A204.1 (cell line): Measurements from ENCODE around the gene QRICH1.

Experiments used
- FAIRE-seq: peaks from 2 replicates; lab custom pipeline; 2012; peaks lifted over from hg19 to GRCh38; lab: Jason Lieb, UNC

Gene QRICH1

GRCh38 chr3:49093853-49094767 lies at the start of gene QRICH1:
TSS of gene QRICH1 (minus strand) at chr3:49094071. CDS start at chr3:49077017, 17,054 bp downstream.
- FAIRE-seq = peak; percentile 98

- no peak for FAIRE-seq
These were observed 46.2 kb upstream of the QRICH1 start for GRCh38 chr3:49140080-49140479.

- FAIRE-seq = no peak
These were observed 41.6 kb upstream of the QRICH1 start for GRCh38 chr3:49135499-49135898.

GRCh38 chr3:49134471-49135265 lies 40.8 kb upstream of the QRICH1 start:
- no peak for FAIRE-seq

- no peak for FAIRE-seq
These were observed 39.5 kb upstream of the QRICH1 start for GRCh38 chr3:49133226-49133951.

GRCh38 chr3:49132437-49133225 lies 38.8 kb upstream of the QRICH1 start, which contains the start of gene LAMB2:
TSS of gene LAMB2 (minus strand) at chr3:49133050. CDS start at chr3:49132867, 183 bp downstream.
- FAIRE-seq = peak; percentile 29

GRCh38 chr3:49132073-49132436 lies 38.2 kb upstream of the QRICH1 start:
- no peak for FAIRE-seq

- FAIRE-seq = no peak
These were observed 37.7 kb upstream of the QRICH1 start for GRCh38 chr3:49131576-49131975.

GRCh38 chr3:49131040-49131439 lies 37.2 kb upstream of the QRICH1 start:
- no peak for FAIRE-seq

GRCh38 chr3:49124991-49125670 lies 31.3 kb upstream of the QRICH1 start:
- FAIRE-seq = no peak

GRCh38 chr3:49124203-49124602 lies 30.3 kb upstream of the QRICH1 start:
- FAIRE-seq = no peak

GRCh38 chr3:49123687-49124086 lies 29.8 kb upstream of the QRICH1 start:
- FAIRE-seq = no peak

GRCh38 chr3:49122886-49123545 lies 29.1 kb upstream of the QRICH1 start:
- no peak for FAIRE-seq

GRCh38 chr3:49122451-49122850 lies 28.6 kb upstream of the QRICH1 start:
- no peak for FAIRE-seq

GRCh38 chr3:49122022-49122421 lies 28.2 kb upstream of the QRICH1 start:
- FAIRE-seq = no peak

GRCh38 chr3:49121132-49121736 lies 27.4 kb upstream of the QRICH1 start:
- FAIRE-seq = no peak

GRCh38 chr3:49120438-49121131 lies 26.7 kb upstream of the QRICH1 start, which contains the start of gene USP19:
TSS of gene USP19 (minus strand) at chr3:49120823. CDS start at chr3:49119145, 1,678 bp downstream.
- peak; percentile 68 for FAIRE-seq

GRCh38 chr3:49120096-49120437 lies 26.2 kb upstream of the QRICH1 start:
- FAIRE-seq = no peak

- no peak for FAIRE-seq
These were observed 25.6 kb upstream of the QRICH1 start for GRCh38 chr3:49119439-49119838.
